ENCODE results near the gene MN1.

GRCh38 chr22:27795696-27796517 is 5.6 kb downstream of the MN1 start:
- TF ChIP-seq, protein P1, sequence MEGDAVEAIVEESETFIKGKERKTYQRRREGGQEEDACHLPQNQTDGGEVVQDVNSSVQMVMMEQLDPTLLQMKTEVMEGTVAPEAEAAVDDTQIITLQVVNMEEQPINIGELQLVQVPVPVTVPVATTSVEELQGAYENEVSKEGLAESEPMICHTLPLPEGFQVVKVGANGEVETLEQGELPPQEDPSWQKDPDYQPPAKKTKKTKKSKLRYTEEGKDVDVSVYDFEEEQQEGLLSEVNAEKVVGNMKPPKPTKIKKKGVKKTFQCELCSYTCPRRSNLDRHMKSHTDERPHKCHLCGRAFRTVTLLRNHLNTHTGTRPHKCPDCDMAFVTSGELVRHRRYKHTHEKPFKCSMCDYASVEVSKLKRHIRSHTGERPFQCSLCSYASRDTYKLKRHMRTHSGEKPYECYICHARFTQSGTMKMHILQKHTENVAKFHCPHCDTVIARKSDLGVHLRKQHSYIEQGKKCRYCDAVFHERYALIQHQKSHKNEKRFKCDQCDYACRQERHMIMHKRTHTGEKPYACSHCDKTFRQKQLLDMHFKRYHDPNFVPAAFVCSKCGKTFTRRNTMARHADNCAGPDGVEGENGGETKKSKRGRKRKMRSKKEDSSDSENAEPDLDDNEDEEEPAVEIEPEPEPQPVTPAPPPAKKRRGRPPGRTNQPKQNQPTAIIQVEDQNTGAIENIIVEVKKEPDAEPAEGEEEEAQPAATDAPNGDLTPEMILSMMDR (IDR thresholded peaks at IDR 0.05; ENCODE audit: insufficient read depth, low read length), result no peak
- TF ChIP-seq POLR2AphosphoS5 (IDR thresholded peaks at IDR 0.05; ENCODE audit: low read depth), result no peak
